RPMI8226 (cell line): Measurements from ENCODE around the gene RHEX.
A peak's percentile ranks its signal among the peaks of the same experiment; 100 is the strongest.

Experiments
- DNase-seq: peaks from one replicate; pipeline ENCODE4 v3.0.0-alpha.2; 2015

The RHEX gene

DNA sequence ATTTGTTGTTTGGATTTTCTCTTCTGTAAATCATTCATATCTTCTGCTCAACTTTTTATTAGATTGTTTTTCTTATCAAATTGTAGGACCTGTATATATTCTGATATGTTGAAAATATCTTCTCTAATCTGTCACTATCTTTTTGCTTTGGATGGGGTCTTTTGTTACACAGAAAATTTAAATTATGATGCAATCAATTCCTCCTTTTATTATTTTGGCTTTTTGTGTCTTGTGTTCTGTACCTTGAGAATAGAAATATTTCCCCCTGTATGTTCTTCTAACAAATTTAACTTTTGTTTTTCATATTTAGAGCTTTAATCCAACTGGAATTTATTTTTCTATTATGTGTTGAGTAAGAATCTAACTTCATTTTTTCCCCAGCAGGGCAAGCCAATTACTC, 67.4 kb downstream of the RHEX start:
- no peak for DNase-seq

DNA sequence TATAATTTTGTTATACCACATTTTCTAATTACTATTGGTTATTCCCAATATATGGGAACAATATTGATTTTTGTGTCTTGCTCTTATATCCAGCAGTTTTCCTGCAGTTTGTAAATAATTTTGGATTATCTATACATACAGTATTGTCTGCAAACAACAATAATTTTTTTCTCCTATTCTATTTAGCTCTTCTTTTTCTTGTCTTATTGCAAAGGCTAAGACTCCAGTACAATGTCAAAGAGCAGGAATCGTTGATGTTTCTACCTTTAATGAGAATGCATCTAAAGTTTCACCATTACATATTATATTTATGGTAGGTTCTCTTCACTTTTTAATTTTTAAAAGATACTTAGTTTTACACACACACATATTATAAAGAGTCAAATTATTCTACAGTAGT, 68.3 kb downstream of the RHEX start:
- DNase-seq, result no peak

DNA sequence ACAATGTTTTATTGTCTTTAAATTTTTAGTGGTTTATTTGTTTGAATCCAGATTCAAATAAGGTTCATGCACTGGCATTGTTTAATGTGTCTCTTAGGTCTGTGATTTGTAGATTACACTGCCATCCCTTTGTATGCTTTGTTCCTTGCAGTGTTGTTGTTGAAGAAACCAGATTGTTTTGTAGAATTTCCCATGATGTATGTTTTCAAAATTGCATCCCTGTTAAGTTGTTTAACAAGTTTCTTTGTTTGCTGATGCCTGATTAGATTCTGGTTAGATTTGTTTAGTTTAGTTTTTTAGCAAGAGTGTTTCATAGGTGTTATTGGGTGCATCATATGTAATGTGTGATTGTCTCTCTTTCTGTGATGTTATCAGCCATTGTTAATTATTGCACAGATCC, 69.7 kb downstream of the RHEX start:
- peak; percentile 0 for DNase-seq

DNA sequence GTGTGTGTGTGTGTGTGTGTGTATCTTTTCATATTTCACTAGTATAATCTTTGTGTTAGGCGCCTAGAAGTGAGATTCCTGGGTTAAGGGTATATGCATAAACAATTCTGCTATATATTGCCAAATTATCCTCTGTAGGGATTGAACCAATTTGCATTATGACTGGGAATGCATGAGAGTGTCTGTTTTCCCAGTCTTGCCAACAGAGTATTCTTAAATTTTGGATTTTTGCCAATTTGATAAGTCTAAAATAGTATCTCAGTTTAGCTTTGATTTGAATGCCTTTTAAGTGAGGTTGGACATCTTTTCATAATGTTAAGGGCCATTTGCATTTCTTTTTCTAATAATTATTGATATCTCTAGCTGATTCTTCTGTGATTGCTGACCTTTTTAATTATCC, 72.4 kb downstream of the RHEX start:
- no peak for DNase-seq

DNA sequence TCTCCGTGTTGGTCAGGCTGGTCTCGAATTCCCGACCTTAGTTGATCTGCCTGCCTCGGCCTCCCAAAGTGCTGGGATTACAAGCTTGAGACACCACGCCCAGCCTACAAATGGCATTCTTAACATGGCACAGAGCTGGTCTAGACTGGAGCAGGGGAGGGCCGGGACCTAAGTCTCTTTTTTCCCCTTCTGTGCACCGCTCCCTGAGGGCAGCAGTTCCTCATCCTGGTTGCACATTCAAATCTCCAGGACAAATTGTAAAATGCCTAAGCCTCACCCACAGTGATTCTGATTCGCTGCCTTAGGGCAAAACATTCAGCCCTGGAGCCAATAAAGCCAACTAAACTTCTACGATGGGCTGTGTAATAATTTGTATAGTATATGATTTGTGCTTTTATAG, 74.4 kb downstream of the RHEX start:
- peak; percentile 0 for DNase-seq

DNA sequence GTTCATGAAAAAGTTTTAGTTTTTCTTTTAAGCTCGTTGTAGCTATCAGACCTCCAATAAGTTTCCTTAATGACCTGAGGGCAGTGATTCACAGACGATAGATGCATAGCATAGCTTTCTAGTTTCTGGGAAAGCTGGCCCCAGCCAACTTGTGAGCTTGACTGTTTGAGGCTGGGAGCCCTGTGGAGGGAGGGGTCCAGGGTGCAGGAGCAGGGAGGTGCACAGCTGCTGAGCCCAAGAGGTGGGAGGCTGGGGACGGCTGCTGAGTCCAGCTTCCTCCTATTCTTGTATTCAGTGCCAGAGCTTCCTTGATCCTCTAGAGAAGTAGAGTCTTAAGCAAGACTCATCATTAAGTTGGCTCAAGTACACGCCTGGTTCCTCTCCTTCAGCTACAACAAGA, 75.2 kb downstream of the RHEX start:
- peak; percentile 64 for DNase-seq

DNA sequence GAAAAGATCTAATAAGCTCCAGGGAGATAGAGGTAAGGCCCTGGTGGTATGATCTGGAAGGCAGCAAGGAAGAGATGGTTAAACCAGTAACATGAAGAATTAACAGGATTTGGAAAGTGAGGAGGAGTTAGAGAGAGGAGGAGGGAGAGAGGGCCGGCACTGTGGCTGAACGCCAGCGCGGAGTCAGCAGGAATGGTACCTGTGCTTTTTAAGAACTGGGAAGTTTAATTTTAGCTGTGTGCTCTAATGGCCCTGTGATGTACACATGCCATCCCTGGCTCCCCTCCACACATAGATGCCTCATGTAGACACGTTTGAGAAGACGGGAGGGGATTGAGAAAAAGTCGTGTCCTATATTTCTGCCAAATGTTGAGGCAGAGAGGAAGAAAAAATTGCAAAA, 78.1 kb downstream of the RHEX start:
- peak; percentile 88 for DNase-seq

DNA sequence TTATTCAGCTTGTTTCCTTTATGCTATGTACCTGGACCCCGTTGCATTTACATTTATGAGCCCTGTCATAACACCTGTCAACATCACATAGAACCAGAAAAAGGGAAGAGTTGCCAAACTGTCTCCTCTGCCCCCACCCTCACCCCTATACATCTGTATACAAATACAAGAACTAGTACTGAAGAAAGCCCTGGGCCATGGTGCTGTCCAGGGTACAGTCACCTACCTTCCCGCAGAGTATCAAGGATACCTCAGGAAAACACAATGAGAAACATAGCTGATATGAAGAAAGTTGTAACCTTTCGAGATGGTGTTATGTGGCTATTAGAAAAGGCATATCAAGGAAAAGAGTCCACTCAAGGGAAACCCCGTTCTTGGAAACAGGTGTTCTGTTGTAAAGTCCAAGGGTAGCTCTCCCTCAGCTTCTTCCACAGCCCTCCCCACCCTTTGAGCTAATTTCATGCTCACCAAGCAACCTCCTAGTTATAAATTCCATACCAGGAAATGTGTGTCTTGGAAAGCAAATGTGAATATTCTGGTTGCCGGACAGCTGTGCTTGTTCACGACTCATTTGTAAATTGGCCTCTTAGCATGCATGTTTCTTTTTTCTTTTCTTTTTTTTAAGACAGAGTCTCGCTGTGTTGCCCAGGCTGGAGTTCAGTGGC, 80.9 kb downstream of the RHEX start:
- peak; percentile 2 for DNase-seq

DNA sequence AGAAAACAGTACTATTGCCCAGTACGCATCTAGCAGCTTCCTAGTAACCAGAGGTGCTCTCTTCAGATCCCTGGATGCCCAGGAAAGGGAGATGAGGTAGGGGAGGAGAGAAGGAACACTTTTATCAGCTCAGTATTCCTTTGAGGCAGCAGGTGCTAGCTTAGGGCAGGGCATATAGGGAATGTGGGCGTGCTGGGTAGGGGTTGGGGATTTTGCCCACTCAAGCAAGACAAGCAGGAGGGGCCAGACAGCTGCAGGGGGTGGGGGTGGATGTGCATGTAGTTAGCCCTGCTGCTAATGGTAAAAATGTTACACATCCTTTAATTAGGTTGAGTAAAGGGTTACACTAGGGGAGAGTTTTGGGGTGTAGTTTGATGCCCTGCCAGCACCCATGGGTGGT, 82.3 kb downstream of the RHEX start:
- no peak for DNase-seq

DNA sequence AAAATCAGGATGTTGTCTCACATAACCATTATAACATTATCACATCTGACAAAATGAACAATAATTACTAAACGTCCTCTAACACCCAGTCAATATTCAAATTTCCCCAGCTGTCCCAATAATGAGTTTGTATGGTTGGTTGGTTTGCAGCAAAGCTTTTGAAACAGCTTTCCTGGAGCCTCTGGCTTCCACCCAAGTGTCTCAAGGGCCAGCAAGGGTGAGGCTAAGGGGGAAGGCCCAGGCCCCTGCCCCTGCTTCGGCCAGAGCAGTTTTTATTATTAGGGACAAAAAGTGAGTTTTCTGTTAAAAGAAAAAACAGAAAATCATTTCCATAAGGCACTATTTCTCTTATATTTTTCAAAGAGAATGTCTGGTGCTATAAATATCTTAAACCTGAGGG, 83.3 kb downstream of the RHEX start:
- DNase-seq, result no peak

DNA sequence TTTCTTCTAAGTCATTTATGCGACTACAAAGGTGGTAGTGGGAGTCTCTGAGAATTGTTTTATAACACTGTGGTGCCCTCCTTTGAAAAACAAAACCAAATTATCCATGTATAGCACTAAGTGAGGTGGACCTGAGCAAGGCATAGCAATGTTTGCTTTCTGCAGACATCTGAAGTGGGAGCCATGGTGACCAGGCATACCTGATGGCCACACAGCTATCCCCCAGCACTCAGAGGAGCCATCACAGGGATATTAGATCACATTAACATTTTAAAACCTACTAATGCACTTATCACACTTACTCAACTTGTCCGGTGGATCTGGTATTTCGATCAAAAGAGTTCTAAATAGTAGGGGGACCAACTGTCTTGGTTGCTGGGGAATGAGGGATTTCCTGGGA, 89.0 kb downstream of the RHEX start:
- peak; percentile 1 for DNase-seq

DNA sequence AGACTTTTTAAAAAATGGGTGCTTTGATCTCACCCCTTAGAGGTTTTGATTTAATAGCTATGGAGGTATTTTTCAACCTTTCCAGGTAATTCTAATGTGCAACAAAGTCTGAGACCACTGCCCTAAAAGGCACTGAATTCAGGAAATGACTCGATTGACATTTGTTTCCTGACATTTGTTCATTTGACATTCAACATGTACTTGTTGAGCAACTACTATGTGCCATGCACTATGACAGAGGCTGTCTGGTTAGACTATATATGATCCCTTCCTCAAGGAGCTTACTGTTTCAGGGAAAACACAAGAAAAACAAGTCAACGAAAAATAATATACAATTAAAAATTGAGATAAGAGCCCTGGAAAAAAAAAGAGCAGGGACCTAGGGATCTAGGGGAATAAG, 89.8 kb downstream of the RHEX start:
- DNase-seq, result no peak

DNA sequence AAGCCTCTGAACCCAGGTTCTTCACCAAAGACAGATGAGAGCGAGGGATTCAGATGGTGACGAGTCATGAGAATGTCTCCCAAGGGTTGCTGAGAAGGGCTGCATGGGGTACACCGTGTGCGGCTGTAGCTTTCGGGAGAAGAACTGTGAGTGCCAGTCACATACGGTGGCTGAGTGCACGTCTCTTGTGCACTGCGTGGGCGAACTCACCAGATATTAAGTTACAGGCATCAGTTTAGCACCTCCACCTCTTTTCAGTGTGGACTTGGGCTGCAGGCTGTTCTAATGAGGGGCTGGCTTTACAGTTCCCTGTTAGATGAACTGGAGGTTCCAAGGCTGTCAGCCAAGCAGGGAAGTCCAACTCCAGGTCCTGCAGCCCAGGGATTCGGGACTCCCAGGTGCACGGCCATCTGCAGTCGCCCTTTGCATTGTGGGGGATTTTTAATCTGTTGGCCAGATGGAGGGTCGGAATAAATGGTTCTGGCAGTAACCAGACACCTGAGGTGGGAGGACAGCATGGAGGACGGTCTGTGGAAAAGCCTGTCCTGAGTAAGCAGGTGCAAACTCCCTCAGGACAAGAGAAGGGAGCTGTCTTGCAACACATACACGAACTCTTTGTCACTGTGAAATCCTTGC, 90.7 kb downstream of the RHEX start:
- peak; percentile 1 for DNase-seq

DNA sequence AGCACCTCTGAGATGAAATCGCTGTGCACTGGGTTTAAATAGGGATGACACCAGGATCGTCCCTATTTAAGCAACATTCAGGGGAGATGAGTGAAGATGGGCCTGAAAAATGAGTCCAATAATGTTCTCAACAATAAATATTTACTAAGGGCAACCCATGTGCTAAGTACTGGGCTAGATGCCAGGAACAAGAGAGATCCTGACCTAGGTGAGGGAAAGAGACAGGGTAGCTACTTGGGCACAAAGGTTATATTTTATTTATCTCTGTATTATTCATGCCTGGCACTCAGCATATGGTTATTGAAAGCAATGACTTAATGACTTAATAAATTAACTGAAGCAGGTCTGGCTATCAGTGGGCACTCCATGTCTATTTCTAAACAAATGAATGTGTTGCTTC, 91.6 kb downstream of the RHEX start:
- DNase-seq, result peak; percentile 29

DNA sequence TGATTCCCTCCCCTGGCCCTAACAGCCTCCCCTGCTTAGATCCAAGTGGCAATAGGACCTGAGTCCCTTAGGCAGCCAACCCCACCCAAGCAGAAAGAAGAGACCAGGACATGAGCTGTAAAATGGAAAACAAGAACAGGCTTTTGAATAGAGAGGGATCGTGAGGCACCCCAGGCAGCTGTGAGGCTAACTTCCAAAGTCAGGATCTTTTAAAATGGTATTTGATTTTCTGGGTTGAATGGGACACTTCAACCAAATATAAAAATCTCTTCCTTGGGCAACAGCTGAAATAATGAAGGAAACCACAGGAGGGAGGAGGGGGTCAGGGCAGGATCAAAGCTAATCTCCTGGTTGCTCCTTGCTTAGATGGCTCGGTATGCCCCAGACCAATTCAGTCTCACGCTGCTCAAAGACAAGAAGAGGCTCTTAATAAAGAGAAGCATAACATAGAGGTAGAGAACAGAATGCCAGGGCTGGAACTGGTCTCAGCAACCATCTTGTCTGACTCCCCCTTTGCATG, 92.9 kb downstream of the RHEX start:
- peak; percentile 1 for DNase-seq
